ENCODE data around the gene PLEKHG7.

DNA sequence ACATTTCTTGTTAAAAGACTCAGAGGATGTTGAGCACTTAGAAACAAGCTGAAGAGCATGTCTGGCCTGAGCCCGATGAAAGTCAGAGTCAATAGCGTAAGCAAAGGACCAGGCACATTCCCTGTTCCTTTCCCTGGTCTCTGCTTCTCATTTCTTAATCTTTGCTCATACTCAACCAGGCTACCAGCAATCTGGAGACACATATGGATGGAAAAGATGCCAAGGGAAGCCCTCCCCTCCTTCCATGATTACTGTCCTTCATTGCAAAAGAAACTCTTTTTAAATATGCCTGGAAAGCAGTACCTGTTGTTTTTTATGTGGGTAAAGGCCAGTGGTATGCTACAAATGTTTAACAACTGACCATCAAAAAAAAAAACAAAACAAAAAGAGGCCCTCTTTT, 44.2 kb upstream of the PLEKHG7 start:
- TF ChIP-seq POLR2AphosphoS5 (IDR thresholded peaks at IDR 0.05; ENCODE audit: low read depth, low read length) (no peak), SIN3A (IDR thresholded peaks at IDR 0.05; ENCODE audit: borderline replicate concordance, insufficient read depth, low read length) (no peak), TAF1 (IDR thresholded peaks at IDR 0.05; ENCODE audit: borderline replicate concordance, insufficient read depth, low read length) (no peak)
